ENCODE data around the gene POPDC2.
"Not testable (repeated sequence)": the region's sequence is repeated elsewhere in the genome, so short reads cannot be mapped to it uniquely, and the experiment has no call there.

The POPDC2 gene

GRCh38 chr3:119660474-119661440 is at the start of gene POPDC2:
TSS of gene POPDC2 (minus strand) at chr3:119660589. CDS start at chr3:119660423, 166 bp downstream.
- DNase-seq, result no peak
- ATAC-seq, result no peak

DNA sequence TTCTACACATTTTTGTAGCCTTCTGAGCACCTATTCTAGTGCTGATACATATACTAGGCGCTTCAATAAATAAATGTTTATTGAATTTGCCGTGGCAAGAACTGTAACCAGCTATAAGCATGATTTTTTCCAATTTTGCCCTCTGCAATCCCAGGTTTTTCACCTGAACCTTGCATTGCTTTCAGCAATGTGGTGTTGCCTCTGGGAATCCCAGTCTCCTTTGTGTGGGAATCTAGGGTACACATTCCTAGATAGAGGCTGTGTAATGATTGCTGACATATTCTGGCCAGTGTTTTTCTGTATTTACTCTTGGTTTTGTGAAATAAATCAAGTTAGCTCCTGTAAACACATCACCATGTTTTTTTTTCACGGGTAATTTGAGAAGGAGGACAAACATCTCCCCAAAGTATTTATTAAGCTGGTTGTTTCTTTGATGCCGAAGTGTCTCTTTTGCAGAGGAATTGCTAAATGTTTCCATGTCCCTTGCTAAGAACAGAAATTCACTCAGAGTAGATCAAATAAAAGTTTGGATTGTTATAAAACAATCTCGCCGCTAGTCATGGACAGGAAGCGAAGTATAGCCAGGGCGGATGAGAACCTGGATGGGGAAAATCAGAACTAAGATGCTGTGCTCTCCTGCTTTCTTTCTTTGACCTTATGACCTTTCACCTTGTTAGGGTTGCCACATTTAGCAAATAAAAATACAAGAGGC is 43.6 kb upstream of the POPDC2 start:
- ATAC-seq, result no peak
- no peak for DNase-seq

DNA sequence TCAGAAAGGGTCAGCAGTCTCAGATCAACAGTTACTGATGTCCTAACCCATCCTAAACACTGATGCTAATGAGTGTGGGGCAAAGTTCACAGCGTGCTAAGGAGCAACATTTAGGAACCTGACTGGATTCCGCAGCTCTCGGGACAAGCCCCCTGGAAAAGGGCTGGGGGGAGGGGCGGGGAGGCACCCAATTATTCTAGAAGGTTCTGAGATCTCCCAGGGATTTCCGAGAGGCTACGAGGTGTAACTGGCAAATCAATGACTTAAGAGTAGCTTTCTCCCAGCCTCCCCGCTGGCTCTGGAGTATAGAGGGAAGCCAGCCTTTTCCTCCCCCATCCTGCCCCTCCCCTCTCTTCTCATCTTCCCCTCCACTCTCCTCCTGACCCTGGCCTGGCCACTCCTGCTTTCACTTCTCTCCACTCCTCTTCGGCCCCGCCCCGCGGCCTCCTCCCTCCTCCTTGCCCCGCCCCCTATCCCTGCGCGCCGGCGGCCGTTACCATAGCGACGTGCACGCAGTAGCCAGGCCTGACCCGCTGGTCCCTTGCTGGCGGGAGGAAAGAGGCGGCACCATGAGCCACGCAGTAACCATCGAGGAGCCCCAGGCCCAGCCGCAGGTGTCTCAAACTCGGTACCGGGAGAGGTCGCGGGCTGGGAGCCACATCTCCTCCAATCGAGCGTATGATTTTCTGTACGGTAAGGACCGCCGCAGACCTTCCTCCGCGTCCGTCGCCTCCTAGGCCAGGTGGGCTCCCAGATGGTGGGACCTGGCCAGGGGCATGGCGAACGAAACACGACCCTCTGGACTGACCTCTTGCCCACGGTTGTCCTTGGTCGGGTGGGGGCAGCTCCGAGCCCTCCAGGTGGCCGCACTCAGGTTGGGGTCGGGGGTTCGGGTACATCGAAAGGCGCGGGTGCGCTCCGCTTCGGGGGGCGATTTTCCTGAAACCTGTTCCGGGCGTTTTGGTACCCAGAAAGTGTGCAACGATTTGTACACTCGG is 42.4 kb upstream of the POPDC2 start, which contains the start of gene CFAP91:
CFAP91 (plus strand) TSS at position 493 of the 998 bp plus-strand sequence; CDS start at position 570, 77 bp downstream.
- DNase-seq (peak; percentile 91), ATAC-seq (peak; percentile 88)

- peak; percentile 1 for ATAC-seq
- DNase-seq, result no peak
These were observed 40.7 kb upstream of the POPDC2 start for GRCh38 chr3:119700920-119701734.

GRCh38 chr3:119700269-119700919 is 40.0 kb upstream of the POPDC2 start:
- peak; percentile 30 for ATAC-seq
- peak; percentile 17 for DNase-seq

- no peak for ATAC-seq
- DNase-seq, result no peak
These were observed 37.0 kb upstream of the POPDC2 start for GRCh38 chr3:119697394-119697793.

- ATAC-seq (no peak), DNase-seq (no peak)
These were observed 35.1 kb upstream of the POPDC2 start for GRCh38 chr3:119695480-119695879.

- DNase-seq (no peak), ATAC-seq (no peak)
These were observed 29.8 kb upstream of the POPDC2 start for GRCh38 chr3:119690043-119690656.

GRCh38 chr3:119683421-119683820 is 23.0 kb upstream of the POPDC2 start:
- DNase-seq, result no peak
- no peak for ATAC-seq

DNA sequence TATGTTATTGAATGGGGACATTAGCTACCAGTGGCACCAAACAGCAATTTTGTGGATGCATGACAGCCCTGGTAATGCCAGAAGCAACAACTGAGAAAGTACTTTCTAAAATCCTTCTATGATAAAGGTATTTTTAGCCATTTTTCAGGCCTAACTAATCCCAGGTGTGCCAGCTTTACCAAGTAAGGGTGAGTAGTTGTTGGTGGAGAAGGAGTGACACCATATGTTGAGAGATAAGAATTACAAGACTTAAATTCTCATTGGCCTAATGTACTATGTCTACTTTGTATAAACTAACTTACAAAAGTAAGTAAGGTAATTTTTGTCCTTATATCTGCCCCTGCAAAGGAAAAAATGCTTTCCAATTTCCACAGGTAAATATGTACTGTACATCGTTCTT is 20.9 kb upstream of the POPDC2 start:
- no peak for ATAC-seq
- no peak for DNase-seq

GRCh38 chr3:119679874-119680273 is 19.5 kb upstream of the POPDC2 start:
- no peak for ATAC-seq
- no peak for DNase-seq

GRCh38 chr3:119678209-119678608 is 17.8 kb upstream of the POPDC2 start:
- not testable (repeated sequence) for ATAC-seq, DNase-seq

- ATAC-seq, result no peak
- no peak for DNase-seq
These were observed 17.2 kb upstream of the POPDC2 start for GRCh38 chr3:119677641-119677934.

GRCh38 chr3:119676771-119677640 is 16.6 kb upstream of the POPDC2 start, which contains the start of gene COX17:
TSS of gene COX17 (minus strand) at chr3:119677406. CDS start at chr3:119677310, 96 bp downstream.
- DNase-seq, result peak; percentile 94
- ATAC-seq, result peak; percentile 91

DNA sequence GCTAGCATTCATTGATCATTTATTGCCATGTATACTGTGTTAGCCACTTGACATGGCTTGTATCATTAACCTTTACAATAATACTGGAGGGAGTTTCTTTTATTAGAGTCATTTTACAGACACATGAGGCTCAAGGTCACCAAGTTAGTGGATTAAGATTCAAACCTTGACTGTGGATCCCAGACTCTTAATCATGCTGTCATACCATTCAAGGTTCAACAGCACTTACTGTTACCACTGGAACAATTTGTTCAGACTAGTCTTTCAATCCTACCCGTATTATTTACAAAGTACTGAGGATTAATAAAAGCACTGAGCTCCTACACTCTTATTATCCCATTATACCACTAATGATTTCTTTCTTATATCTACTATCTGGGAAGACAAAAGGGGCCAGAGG is 15.6 kb upstream of the POPDC2 start:
- no peak for DNase-seq
- ATAC-seq, result no peak

GRCh38 chr3:119675188-119675874 is 14.9 kb upstream of the POPDC2 start:
- ATAC-seq, result no peak
- DNase-seq, result no peak

GRCh38 chr3:119673875-119674274 is 13.5 kb upstream of the POPDC2 start:
- no peak for DNase-seq
- ATAC-seq, result no peak

DNA sequence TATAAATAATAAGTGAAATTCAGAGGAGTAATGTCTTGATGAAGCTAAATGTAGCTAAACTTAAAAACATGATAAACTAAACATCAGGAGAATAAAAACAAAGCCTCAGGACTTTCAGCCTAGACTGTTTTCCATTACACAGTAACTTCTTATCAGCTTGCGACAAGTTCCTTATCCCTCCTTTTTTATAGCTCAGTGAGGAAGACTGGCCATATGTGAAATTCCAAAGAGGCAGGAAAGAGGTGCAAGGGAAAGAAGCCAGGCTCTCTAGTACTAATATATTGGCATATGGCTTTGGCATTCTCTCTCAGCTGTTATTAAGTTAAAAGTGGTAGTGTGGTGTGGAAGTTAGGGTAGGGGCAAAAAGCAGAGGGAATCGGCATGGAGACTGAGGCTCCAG is 12.4 kb upstream of the POPDC2 start:
- ATAC-seq (no peak), DNase-seq (no peak)

Data from stimulated activated naive CD8-positive, alpha-beta T cell treated with anti-CD3 and anti-CD28 coated beads, Interleukin-15, Interleukin-2, amounts not matched to agents 100 U/mL and 50 U/mL, for 24 hours (primary cell).